Putamen (tissue), 1 donor: ENCODE results near the gene ITGB6.
"Not testable (repeated sequence)": the region's sequence is repeated elsewhere in the genome, so short reads cannot be mapped to it uniquely, and the experiment has no call there.

ENCODE experiments used
- DNase-seq: peaks from one replicate; pipeline ENCODE4 v3.0.0-alpha.2; 2016; ENCODE audit warnings: low spot score

Gene ITGB6

DNA sequence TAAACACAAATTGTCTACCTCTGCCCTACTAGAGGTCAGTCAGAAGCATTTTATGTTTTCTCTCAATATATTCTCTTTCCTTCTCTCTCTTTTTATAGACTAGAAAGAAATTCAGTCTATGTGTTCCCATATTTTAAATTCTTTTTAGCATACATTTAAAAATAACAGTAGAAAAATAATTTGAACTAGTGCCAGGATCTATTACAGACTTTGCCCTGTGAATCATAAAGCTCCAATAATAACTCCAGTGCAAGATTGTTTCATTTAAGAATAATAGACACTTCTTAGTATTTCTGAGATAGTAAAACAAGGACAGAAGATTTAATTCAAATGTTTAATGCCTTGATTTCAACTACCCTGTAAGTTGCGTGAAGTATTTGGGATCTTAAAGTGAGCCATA is 60.1 kb downstream of the ITGB6 start:
- no peak for DNase-seq

DNA sequence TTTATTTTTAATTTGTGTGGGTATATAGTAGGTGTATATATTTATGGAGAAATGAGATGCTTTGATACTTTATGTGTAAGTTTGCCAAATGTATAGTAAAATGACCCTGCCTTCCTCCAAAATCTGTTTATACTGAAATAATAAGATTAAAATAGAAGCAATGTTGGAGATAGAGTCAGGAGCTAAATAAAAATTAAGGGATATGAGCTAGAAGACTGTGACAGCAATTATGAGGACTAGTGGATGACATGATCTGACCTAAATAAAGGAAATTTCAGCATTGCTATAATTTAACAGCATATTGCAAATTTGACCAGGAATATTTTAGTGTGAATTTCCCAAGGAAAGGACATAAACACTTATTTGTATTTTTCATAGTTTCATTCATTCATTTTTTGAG is 60.7 kb downstream of the ITGB6 start:
- no peak for DNase-seq

DNA sequence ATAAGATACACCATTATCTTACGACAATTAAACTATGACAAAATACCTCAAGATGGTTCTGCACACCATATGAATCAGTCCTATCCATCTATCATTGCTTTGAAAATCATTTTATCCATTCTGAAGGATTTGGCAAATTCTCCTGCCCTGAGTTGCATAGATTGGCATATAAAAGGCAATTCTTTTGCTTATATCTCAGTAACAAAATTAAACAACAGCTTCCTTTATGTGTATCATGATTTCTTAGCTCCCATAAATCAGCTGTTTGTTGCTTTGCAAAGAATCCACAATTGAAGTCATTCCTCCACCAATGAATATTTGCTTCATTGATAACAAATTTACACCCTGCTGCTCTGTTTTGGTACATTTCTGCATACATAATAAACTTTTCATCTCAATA is 61.7 kb downstream of the ITGB6 start:
- no peak for DNase-seq

DNA sequence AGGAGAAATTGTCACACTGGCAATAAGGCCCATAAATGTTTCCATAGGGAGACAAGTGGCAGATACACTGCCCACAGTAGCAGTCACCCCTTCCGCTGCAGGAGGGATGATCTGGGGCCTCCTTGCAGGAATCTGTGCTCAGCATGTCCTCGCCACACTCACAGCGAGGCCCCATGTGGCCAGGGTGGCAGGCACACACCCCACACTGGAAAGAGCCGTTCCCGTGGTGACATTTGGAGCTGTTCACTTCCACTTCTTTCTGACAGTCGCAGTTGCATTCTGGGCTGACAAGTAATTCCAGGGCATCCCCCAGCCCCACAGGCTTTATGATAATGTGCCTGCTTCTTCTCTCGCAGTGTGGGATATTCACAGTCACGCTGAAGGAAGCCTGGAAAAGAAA is 62.6 kb downstream of the ITGB6 start:
- no peak for DNase-seq

DNA sequence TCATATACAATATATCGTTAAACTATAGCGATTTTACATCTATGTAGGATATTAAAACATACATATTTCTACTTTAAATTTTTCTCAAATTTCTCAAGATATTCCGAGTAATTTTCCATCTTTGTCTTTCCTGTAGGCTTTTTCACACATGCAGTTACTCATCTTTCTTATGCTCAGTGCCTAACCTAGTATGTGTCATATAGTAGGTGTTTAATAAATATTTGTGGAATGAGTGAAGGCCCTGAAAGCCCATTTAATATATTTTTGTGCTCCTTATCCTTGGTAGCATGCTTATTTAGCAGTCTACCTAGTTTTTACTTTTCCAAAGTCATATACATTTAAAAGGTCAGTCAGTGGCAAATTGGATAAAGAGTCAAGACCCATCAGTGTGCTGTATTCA is 67.3 kb downstream of the ITGB6 start:
- no peak for DNase-seq

DNA sequence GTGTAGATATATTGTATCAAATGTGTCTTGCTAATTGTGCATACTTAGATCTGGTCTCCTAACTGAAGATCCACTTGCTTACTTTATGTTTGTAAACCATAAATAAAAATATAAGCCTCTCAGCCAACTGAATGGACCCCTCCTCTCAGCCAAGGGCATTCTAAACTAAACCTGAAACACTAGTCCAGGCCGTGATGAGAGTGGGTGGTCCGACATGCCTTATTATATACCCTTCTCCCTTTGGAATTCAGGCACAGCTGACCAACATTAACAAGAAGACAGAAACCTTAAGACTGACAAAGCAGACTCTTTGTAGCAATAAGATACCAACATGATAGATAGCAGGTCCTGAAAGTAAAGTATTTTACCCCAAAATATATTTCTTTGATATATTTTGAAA is 73.3 kb downstream of the ITGB6 start:
- DNase-seq, result no peak

DNA sequence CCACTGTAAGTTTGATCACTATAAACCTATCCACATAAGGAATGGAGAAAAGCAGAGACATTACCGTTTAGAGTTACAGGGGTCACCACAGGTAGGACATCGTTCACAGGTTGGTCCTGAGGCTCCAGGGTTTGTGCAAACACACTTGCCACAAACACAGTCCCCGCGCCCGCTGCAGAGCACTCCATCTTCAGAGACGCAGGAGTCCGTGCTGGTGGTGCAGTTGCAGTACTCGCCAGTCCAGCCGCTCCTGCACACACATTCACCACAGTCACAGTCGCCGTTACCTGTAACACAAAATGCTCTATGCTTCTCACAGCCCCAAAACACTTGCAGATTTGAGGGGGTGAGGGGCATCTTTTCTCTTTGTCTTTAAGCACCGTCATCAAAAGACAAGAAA is 73.8 kb downstream of the ITGB6 start:
- no peak for DNase-seq

DNA sequence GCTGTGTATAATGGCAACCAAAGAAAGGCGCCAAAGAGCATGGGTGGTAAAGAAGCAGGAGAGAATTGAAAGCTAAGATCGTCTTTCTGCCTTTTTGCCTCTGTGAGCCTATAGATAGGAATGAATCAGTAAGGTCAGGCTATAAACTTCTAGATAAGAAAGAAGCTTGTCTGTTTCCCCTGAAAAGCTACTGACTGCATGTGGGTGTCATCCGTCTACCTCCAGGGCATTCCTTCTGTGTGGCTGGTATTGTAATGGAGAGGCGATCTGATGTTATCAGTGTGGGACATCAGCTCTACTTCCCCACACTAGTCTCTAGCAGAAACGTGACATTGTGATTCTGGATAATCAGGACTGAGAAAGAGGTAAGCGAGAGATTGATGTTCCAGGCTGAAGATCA is 74.2 kb downstream of the ITGB6 start:
- no peak for DNase-seq

DNA sequence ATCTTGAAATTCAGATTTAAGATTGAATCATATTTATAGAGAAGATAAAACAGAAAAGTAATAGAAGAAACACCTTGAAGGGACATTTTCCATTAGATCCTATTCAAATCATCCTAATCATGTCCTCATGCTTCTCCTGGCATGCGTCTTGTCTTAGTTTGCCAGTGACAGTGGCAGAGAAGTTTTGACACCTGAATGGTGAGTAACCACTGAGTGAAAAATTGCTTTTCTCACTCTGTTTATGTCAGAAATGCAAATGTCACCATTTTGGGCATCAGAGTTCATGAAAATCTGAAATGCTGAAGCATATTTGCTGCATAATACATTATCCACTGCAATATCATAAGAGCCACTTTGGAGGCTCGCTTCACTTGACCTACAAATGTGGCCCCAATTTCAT is 74.7 kb downstream of the ITGB6 start:
- DNase-seq, result no peak

DNA sequence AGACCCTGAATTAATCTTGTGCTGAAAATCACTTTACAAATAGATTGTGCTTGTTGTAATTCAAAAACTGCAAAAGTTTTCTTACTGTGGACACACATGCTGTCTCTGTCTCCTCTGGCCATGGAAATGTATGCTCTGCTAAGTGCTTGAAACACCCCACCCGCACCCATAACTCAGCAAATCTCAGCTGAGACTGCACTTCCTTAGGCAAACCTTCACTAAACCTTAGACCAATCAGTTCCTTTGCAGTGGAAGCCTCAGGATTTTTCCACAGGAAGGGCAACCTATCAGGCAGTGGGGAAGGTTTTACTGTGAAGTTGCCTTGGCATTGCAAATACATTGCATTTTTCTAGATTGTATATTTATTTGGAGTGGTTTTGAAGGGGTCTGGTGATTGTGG is 75.5 kb downstream of the ITGB6 start:
- DNase-seq, result no peak

DNA sequence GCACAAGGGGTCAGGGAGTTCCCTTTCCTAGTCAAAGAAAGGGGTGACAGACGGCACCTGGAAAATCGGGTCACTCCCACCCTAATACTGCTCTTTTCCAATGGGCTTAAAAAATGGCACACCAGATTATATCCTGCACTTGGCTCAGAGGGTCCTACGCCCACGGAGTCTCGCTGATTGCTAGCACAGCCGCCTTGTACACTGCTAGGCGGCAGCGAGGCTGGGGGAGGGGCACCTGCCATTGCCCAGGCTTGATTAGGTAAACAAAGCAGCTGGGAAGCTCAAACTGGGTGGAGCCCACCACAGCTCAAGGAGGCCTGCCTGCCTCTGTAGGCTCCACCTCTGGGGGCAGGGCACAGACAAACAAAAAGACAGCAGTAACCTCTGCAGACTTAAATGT is 85.4 kb downstream of the ITGB6 start:
- not testable (repeated sequence) for DNase-seq

DNA sequence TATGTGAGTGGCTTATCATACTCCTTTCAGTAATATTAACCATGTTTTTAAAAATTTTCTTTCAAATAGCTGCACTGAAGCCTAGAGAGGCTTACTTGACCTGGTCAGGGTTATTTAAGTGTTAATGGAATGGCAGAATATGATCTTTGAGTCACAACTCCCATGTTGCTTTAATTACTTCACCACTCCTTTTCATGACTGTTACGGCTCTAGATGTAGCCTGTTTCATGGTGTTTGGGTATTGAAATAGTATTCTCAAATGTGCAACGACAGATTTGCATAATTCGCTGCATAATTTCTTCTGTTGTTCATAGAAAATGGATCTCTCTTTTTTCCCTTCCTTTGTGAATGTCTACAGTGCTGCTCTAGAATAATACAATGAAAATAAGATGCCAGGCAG is 86.1 kb downstream of the ITGB6 start:
- no peak for DNase-seq

DNA sequence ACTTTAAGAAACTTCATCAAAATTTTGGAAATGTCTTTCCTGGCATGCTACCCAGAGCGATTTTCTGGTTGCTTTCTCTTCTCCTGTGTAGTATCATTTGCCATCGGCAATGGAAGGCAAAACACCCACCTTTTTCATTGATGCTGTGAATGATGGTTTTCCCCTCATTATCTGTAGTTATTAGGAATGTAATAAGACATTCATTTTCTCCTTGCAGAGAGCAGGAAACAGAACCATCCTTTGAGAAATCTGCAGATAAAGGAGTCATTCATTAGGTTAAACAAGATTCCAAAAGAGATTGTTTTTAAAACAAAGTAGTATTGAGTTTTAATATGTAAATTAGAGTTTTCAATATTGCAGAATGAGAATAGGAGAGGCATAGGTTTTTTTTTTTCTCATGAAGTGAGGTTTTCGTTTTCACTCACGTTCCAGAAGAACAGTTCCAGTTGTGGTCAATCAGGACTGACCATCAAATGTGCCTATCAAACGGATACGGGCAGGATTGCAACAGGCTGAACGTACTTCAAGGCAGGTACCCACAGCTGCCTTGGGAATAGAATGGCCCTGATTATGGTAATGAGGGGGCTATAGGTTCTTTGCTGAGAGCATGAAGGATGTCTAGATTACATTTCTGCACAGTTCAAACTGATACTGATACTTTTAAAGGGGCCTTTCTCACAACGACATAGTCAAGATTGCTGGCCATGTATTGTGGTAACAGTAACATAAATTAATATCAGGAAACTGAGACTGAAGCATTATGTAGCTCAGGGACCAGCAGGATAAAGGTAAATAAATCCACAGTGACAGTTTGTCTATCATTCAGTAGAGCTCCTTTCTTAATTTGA is 87.9 kb downstream of the ITGB6 start:
- DNase-seq, result no peak

DNA sequence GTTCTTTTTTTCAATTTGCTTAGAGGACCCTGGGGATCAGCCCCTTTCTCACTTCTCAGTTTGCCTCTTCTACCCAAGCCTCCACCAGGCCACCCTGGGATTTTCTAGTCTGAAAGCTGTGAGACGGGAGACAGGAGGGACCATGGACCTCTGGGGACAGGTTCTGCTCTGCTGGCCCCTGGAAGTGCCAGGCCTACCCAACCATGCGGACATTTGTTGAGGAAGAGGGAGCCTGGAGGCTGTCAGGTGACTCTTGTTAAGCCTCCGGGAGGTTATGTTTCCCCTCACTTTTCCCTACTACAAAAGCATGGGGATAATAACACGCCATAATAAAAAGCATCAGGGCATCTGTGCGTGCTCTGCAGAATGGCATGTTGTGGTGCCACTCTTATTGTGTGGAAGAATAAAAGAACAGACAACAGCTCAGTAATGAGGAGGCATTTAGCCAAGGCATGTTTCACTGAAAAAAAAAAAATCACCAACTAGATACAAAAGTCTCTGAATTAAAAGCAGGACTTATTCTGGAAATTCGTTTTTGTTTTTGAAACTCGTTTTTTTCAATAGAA is 89.3 kb downstream of the ITGB6 start:
- DNase-seq, result no peak

DNA sequence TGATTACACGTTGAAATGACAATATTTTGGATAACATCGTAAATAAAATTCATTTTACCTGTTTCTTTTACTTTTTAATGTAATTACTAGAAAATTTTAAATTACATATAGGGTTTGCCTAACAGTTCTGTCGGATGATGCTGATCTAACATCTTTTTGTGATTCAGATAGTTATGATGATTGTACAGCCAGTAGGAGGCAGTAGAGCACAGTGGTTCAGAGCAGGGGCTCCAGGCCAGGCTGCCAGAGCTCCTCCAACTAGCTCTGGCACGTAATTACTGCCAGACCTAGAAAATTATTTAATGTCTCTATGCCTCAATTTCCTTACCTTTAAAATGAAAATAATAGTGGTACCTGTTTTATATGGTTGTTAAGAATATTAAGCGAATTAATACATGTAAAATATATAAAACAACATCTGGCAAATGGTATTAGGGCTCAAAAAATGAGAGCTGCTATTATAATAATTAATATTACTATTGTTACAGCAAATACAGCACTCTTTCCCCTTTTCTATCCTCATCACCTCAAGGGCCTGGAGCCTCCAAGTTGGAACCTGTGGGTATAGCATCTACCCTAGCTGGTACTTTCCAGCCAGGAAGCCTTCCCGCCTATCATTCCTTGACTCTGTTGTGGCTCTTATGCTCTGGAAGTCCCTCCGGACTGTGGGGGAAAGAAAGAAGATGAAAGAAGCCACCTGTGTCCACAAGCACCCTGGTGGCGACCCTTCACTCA is 90.0 kb downstream of the ITGB6 start:
- peak; percentile 57 for DNase-seq

DNA sequence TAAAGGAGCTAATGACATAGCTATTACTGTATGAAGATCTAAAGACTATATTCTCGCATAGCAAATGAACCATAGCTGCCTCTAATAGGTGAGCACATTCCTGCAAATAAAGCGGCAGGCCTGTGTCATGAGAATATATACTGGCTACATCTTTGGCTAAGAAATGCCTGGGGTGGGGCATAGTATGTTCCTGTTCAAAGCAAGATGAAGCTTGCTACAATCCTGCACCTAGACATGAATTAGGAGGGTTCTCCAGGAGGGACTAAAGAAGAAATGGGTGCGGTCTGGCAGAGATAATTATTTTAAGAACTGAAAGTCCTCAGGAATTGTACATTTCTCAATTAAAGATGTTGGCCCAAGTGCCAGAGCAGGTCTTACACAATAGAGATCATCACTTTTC is 90.8 kb downstream of the ITGB6 start:
- no peak for DNase-seq

DNA sequence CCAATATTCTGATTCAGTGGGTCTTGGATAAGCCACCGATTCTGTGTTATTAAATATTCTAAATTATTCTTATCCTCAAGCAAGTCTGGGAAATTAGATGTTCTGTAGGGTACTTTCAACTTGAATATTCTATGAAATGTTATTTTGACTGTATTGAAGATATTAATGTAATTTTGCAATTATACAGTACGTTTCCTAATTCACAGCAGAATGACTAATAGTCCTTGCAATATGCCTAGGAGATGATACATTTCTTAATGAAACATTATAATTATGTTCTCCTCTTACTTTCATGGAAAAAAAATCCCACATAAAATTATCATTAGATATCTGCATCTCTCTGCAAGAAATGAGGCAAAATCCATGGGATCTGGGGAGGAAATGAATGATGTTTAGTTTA is 91.4 kb downstream of the ITGB6 start:
- no peak for DNase-seq

DNA sequence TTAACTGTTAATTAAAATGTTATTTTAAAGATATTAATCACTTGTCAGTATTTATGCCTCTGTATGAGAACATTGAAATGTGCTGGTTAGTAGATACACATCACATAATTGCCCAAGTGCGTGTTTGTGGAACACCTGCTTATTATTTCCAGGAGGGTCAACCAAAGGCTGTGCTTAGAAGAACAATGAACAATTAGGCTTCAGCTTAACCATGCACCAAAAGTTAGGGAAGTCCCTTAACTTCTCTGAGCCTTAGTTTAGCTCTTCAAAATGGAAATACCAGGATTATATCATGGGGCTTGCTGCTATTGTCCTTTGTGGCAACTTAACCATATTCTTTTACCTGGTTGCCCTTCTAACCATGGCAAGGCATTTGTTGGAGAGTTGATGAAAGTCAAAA is 94.7 kb downstream of the ITGB6 start:
- no peak for DNase-seq

DNA sequence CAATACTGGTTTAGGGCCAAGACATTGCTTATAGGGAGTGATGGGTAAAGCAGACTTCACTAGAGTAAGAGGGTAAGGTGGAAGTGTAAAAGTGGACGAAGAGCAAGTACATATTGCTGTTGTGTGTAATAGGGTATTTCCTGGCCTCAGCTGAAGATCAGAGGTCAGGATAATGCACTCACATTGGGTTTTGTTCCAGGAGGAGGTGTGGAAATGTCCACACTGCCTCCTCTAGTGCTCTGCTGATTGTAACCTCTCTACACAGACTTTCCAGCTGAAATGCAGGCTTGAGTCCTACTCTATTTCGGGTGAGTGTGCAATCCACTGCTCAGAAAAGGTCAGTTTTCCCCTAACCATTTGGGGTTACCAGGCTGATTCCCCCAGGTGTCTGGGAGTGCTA is 96.0 kb downstream of the ITGB6 start:
- no peak for DNase-seq

DNA sequence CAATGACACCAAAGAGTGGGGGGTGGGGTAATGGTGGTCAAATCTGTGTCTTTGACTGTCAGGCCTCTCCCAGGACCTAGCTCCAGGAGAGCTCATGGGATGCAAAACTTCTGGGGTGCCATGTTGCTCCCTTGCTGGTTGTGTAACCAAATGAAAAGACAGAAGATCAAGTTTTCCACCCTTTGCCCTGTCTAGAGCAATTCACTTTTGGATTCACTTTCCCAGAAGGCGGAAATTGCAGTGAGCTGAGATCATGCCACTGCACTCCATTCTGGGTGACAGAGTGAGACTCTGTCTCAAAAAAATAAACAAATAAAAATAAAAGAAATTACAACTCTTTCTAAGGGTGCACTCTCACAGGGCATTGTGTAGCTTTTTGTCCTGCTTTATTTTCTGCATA is 102.7 kb downstream of the ITGB6 start:
- no peak for DNase-seq

DNA sequence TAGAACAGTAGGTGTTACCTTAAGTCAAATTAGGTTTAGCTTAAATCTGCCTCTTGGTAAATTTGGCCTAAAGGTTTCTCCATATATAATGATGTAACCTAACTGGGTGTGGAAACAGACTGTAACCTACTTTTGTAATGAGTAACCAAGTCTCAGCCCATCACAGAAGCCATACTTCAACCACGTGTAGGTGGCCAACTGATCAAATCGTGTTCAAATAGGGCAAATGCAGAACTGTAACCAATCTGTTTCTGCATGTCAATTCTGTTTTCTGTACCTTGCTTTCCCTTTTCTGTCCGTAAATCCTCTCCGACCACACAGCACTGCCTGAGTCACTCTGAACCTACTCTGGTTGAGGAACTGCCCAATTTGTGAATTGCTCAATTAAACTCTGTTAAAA is 103.7 kb downstream of the ITGB6 start:
- DNase-seq, result no peak

DNA sequence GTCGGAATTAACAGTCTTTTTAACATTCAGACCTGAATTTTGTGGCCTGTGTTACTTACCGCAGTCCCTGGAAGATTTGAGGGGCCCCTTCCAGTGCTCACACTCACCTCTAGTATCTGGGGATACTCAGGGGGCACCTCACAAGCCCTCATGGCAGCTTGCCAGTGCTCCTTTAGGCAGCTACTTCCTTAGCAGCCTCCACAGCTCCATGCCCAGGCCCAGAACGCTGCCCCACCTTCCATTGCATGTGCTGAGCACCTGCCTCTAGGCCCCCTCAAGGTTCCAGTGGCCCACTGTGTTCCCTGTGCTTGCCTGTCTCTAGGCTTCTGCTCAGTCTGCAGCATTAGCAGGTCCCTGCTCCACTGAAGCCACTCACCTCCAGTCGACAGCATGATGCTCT is 107.6 kb downstream of the ITGB6 start:
- no peak for DNase-seq

DNA sequence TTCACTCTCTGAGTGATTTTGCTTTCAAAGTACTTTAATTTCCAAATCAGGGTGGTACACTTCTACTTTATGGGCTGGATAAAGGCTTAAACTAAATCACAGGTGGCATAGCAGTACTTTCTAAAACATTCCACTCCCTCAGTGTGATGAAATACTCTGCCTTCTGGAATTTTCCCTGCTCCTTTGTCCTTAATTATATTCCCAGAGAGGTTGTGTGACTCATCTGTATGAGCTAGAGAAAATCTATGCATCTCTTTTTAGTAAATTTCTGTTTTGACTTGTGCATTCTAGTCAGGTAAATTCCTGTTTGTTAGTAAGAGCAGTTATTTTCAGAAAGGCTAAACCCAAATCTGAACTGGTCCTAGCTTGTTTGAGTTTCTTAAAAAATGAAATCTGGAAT is 108.7 kb downstream of the ITGB6 start:
- DNase-seq, result no peak
